ENCODE measurements around the gene RBMS3. TPM values are rescaled to one million over a fixed set of nuclear protein-coding genes. Genes with fewer than 3 reads are reported as not detected.

The RBMS3 gene
- total RNA-seq, 2 experiments from 2014 or later = 0.25 to 0.27 TPM

DNA sequence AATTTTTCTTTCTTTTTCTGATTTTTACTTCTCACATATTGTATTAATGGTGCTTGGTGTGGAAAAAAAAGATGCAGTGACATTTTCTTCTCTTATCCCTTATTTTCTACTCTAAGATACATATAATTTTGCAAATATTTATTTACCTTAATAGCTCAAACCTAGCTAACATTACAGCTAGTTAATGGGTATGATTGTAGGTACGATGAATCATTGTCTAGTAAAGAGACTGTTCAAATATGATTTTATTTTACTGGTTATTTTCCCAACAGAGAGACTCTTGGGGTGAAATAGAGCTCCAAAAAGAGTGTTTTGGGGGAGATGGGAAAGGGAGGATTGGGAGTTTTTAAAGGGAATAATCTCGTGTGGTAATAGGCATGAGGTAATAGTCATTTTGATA lies 206.0 kb downstream of the RBMS3 start:
- POLR2A ChIA-PET = no interaction called here

GRCh38 chr3:29488922-29489321 lies 208.1 kb downstream of the RBMS3 start:
- POLR2A ChIA-PET = no interaction called here
- DNase-seq = no peak
- Mint-ChIP-seq H3K9me3 (no peaks in the 10 kb centered on the region), H3K27ac (no peak overlapping the region), H3K36me3 (ENCODE audit: low read depth) (no peaks in the 10 kb centered on the region), H3K27me3 (no peaks in the 10 kb centered on the region), H3K4me1 (no peaks in the 10 kb centered on the region), H3K4me3 (no peak overlapping the region)
- CTCF ChIA-PET = no interaction called here

More for the DNA sequence above, 206.0 kb downstream of the RBMS3 start:
- Mint-ChIP-seq H3K27ac (no peak overlapping the region), H3K4me3 (no peak overlapping the region), H3K27me3 (no peaks in the 10 kb centered on the region), H3K36me3 (ENCODE audit: low read depth) (no peaks in the 10 kb centered on the region), H3K4me1 (no peaks in the 10 kb centered on the region), H3K9me3 (no peaks in the 10 kb centered on the region)
- no peak for DNase-seq
- CTCF ChIA-PET = interaction anchor here (0.6 kb wide), 1 partner anchor 377 kb away, joined by 3 read pairs; no protein-coding TSS in a partner anchor

DNA sequence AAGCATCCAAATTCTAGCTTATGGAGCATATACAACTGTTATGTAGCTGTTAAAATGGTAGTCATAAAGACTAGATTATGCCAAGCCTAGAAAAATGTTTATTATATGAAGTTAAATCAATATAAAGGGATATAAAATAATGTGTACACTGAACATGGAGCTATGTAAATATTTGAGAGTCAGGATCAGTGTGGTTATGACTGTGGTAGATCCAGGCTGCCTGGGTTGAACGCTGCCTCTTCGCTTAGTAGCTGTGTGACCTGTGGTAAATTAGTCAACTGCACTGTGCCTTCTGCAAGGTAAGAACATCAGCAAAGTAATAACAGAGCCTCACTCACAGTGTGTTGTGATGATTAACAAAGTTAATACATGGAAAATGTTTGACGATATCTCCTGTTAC lies 212.2 kb downstream of the RBMS3 start:
- H3K36me3 Mint-ChIP-seq (ENCODE audit: low read depth) = no peaks in the 10 kb centered on the region
- ChIA-PET POLR2A (no interaction called here), CTCF (no interaction called here)
- no peak overlapping the region for H3K27ac Mint-ChIP-seq
- H3K4me1 Mint-ChIP-seq = no peaks in the 10 kb centered on the region
- no peaks in the 10 kb centered on the region for H3K9me3 Mint-ChIP-seq
- H3K4me3 Mint-ChIP-seq = no peak overlapping the region
- DNase-seq = no peak
- no peaks in the 10 kb centered on the region for H3K27me3 Mint-ChIP-seq

DNA sequence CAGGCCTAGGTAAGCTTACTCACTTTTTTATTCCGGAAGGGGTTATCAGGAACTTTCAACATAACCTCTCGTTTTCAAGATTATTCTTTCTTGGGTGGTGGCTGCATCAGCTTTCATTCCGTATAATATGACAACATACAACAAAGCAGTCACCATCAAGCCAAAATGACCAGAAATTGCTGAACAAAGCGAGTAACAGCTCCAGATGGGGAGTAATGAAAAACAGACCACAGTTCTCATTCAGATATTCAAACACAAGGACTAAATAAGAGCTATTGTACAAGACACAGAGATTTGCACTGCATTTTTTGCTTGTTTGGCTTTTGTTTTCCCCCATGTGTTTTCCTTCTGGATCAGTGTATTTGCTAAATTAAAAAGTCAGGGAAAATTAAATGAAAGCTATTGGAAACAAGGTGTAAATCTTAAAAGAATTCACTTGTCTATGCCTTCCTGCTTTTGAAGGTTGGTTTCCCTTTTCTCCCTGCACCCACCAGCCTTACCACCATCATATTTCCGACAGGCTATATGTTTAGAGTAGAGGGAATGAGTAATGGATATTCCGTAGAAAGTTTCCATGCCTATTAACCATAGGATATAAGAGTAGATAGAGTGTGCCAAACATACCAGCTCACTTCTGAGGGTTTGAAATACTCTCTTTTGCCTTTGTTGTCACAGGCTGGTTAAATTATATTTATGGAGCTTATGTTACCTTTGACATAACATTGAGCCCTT lies 213.6 kb downstream of the RBMS3 start:
- Mint-ChIP-seq H3K9me3 (no peaks in the 10 kb centered on the region), H3K27ac (no peak overlapping the region), H3K27me3 (no peaks in the 10 kb centered on the region), H3K4me1 (no peaks in the 10 kb centered on the region), H3K36me3 (ENCODE audit: low read depth) (no peaks in the 10 kb centered on the region), H3K4me3 (no peak overlapping the region)
- ChIA-PET POLR2A (no interaction called here), CTCF (interaction anchor here (1.0 kb wide), 1 partner anchor 11 kb away, joined by 3 read pairs; no protein-coding TSS in a partner anchor)
- DNase-seq = no peak

- Mint-ChIP-seq H3K27ac (no peak overlapping the region), H3K4me3 (no peak overlapping the region), H3K27me3 (no peaks in the 10 kb centered on the region), H3K9me3 (no peaks in the 10 kb centered on the region), H3K4me1 (no peaks in the 10 kb centered on the region), H3K36me3 (ENCODE audit: low read depth) (no peaks in the 10 kb centered on the region)
- DNase-seq = no peak
- ChIA-PET CTCF (no interaction called here), POLR2A (interaction anchor here (0.5 kb wide), 1 partner anchor 1245 kb away, joined by 3 read pairs; no protein-coding TSS in a partner anchor)
Observed at GRCh38 chr3:29497282-29497681, 216.4 kb downstream of the RBMS3 start.

DNA sequence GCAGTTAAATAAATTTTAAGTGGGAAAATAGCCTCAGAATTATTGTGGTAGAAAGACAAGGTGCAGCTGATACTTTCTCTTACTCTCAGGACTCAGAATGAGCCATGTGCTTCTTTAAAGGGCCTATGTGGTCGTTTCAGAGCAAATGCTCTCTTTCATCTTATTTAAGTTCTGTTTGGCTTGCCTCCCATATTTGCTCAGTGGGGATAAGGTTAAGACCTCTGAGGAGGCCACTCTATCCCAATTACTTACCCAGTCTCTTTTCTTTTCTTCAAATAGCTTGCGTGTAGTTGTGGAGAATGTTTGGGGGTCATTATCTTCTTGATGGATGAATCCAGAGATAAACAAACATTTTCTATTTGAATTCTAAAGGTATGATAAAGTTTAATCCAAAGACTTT lies 221.9 kb downstream of the RBMS3 start:
- ChIA-PET CTCF (no interaction called here), POLR2A (no interaction called here)
- DNase-seq = no peak
- H3K27me3 Mint-ChIP-seq = no peaks in the 10 kb centered on the region
- H3K4me1 Mint-ChIP-seq = no peaks in the 10 kb centered on the region
- no peak overlapping the region for H3K27ac Mint-ChIP-seq
- H3K9me3 Mint-ChIP-seq = no peaks in the 10 kb centered on the region
- no peaks in the 10 kb centered on the region for H3K36me3 Mint-ChIP-seq (ENCODE audit: low read depth)
- H3K4me3 Mint-ChIP-seq = no peak overlapping the region

DNA sequence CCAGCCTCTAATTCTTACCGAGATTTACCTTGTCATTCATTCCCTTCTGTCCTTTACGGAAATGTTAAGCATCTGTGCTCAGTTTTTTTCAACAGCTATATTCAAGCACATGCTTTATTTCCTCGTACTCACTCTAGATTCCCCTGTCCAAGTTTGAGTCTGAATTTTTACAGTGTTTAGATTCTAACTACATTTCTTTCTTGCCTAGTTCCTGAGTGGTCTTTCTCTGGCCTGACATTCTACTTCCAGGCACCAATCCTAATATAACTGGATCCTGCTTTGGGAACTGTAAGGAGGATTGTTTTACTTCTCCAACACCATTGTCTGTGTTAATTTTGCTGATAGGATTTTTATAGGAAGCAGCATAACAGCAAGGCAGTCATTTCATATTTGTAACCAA lies 222.4 kb downstream of the RBMS3 start:
- POLR2A ChIA-PET = no interaction called here

GRCh38 chr3:29503958-29504357 lies 223.1 kb downstream of the RBMS3 start:
- Mint-ChIP-seq H3K9me3 (no peaks in the 10 kb centered on the region), H3K4me3 (no peak overlapping the region), H3K36me3 (ENCODE audit: low read depth) (no peaks in the 10 kb centered on the region), H3K27ac (no peak overlapping the region), H3K27me3 (no peaks in the 10 kb centered on the region), H3K4me1 (no peaks in the 10 kb centered on the region)
- no peak for DNase-seq
- CTCF ChIA-PET = no interaction called here
- POLR2A ChIA-PET = no interaction called here

More for the DNA sequence above, 222.4 kb downstream of the RBMS3 start:
- no peak overlapping the region for H3K4me3 Mint-ChIP-seq
- no peak for DNase-seq
- CTCF ChIA-PET = no interaction called here
- H3K36me3 Mint-ChIP-seq (ENCODE audit: low read depth) = no peaks in the 10 kb centered on the region
- no peaks in the 10 kb centered on the region for H3K9me3 Mint-ChIP-seq
- H3K27ac Mint-ChIP-seq = no peak overlapping the region
- H3K4me1 Mint-ChIP-seq = no peaks in the 10 kb centered on the region
- no peaks in the 10 kb centered on the region for H3K27me3 Mint-ChIP-seq

DNA sequence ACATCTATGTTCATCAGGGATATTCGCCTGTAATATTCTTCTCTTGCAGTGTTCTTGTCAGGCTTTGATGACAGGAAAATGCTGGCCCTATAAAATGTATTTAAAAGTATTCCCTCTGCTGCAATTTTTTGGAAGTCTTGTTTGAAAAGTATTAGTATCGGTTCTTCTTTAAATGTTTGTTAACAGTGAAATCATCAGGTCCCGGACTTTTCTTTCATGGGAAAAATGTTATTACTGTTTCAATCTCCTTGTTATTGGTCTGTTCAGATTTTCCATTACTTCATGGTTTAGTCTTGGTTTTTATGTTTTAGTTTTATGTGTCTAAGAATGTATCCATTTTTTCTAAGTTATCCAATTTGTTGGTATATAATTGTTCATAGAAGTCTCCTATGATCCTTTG lies 225.6 kb downstream of the RBMS3 start:
- no peak overlapping the region for H3K27ac Mint-ChIP-seq
- H3K27me3 Mint-ChIP-seq = no peaks in the 10 kb centered on the region
- DNase-seq = no peak
- ChIA-PET CTCF (interaction anchor here (0.6 kb wide), 1 partner anchor 19 kb away, joined by 3 read pairs; no protein-coding TSS in a partner anchor), POLR2A (no interaction called here)
- H3K9me3 Mint-ChIP-seq = peaks cover 2% of the 10 kb centered on the region
- H3K36me3 Mint-ChIP-seq (ENCODE audit: low read depth) = no peaks in the 10 kb centered on the region
- H3K4me3 Mint-ChIP-seq = no peak overlapping the region
- no peaks in the 10 kb centered on the region for H3K4me1 Mint-ChIP-seq

- Mint-ChIP-seq H3K4me1 (peaks cover 4% of the 10 kb centered on the region), H3K36me3 (ENCODE audit: low read depth) (no peaks in the 10 kb centered on the region), H3K9me3 (peaks cover 2% of the 10 kb centered on the region), H3K4me3 (no peak overlapping the region), H3K27me3 (no peaks in the 10 kb centered on the region), H3K27ac (no peak overlapping the region)
- ChIA-PET CTCF (no interaction called here), POLR2A (no interaction called here)
- DNase-seq = no peak
Observed at GRCh38 chr3:29511701-29512100, 230.8 kb downstream of the RBMS3 start.

GRCh38 chr3:29512641-29513040 lies 231.8 kb downstream of the RBMS3 start:
- Mint-ChIP-seq H3K4me1 (peaks cover 4% of the 10 kb centered on the region), H3K36me3 (ENCODE audit: low read depth) (no peaks in the 10 kb centered on the region), H3K27ac (no peak overlapping the region), H3K27me3 (no peaks in the 10 kb centered on the region), H3K4me3 (no peak overlapping the region), H3K9me3 (peaks cover 2% of the 10 kb centered on the region)
- ChIA-PET POLR2A (no interaction called here), CTCF (no interaction called here)
- DNase-seq = no peak

GRCh38 chr3:29513236-29513635 lies 232.4 kb downstream of the RBMS3 start:
- no peak overlapping the region for H3K27ac Mint-ChIP-seq
- DNase-seq = no peak
- ChIA-PET POLR2A (no interaction called here), CTCF (no interaction called here)
- H3K27me3 Mint-ChIP-seq = no peaks in the 10 kb centered on the region
- H3K9me3 Mint-ChIP-seq = peaks cover 2% of the 10 kb centered on the region
- H3K36me3 Mint-ChIP-seq (ENCODE audit: low read depth) = no peaks in the 10 kb centered on the region
- H3K4me3 Mint-ChIP-seq = no peak overlapping the region
- H3K4me1 Mint-ChIP-seq = peaks cover 4% of the 10 kb centered on the region

- Mint-ChIP-seq H3K27me3 (no peaks in the 10 kb centered on the region), H3K36me3 (ENCODE audit: low read depth) (no peaks in the 10 kb centered on the region), H3K4me3 (no peak overlapping the region), H3K9me3 (peaks cover 2% of the 10 kb centered on the region), H3K27ac (no peak overlapping the region), H3K4me1 (peaks cover 4% of the 10 kb centered on the region)
- ChIA-PET POLR2A (no interaction called here), CTCF (no interaction called here)
- DNase-seq = no peak
Observed at GRCh38 chr3:29514170-29514569, 233.3 kb downstream of the RBMS3 start.

DNA sequence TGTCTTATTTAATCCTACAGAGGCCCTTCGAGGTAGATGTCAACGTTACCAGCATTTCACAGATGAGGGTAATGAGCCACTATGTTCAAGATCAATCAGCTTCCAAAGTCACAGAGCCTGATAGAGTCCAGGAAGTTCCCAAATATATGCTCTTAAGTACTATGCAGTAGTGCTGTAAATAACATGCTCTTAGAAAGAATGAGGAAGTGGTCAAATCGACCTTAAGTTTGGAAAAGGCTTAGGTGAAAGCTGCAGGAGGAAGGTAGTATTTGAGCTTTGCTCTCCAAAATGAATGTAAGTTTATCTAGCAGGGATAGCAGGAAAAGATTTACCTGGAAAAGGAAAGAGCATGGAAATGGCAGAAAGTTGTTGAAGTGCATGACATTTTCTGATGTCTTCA lies 234.0 kb downstream of the RBMS3 start:
- no peaks in the 10 kb centered on the region for H3K36me3 Mint-ChIP-seq (ENCODE audit: low read depth)
- POLR2A ChIA-PET = no interaction called here
- no peak for DNase-seq
- no peak overlapping the region for H3K4me3 Mint-ChIP-seq
- peaks cover 4% of the 10 kb centered on the region for H3K4me1 Mint-ChIP-seq
- no peak overlapping the region for H3K27ac Mint-ChIP-seq
- no peaks in the 10 kb centered on the region for H3K27me3 Mint-ChIP-seq
- no peaks in the 10 kb centered on the region for H3K9me3 Mint-ChIP-seq
- CTCF ChIA-PET = no interaction called here
